K562 treated with DMSO at 1 percent for 48 hours (cell line): ENCODE data around the gene KAT7. TPM values are rescaled to one million over a fixed set of nuclear protein-coding genes. Genes with fewer than 3 reads are reported as not detected.

Source experiments
- total RNA-seq: library from RNA; unstranded; fragments of 300-600 nt; gene quantifications from 2 replicates; pipeline ENCODE4 v1.2.3, GENCODE V29; 2022; ENCODE audit warnings: low replicate concordance; ENCODE audit errors: extremely low read depth

The KAT7 gene
- total RNA-seq = not detected in 2 replicates

GRCh38 chr17:49788478-49789242, at the start of gene KAT7:
Gene KAT7 (plus strand): TSS chr17:49788681. CDS start chr17:49788835, 154 bp downstream.

GRCh38 chr17:49763735-49764558, 24.5 kb upstream of the KAT7 start, which contains the start of gene FAM117A:
Gene FAM117A (minus strand): TSS chr17:49764131. CDS start chr17:49764087, 44 bp downstream.

GRCh38 chr17:49848019-49848473, 59.6 kb downstream of the KAT7 start, which contains the start of gene TAC4:
Gene TAC4 (minus strand): TSS chr17:49848069. CDS start chr17:49848017, 52 bp downstream.

Other genes with a start within 250 kb of the KAT7 start
- not detected in 2 replicates for gene NXPH3, start 212.8 kb upstream of the KAT7 start, total RNA-seq
- gene SPOP, start 110.6 kb upstream of the KAT7 start, total RNA-seq = 140 TPM in 1 of 2 replicates, not detected in the other
- not detected in 2 replicates for gene SLC35B1, start 80.7 kb upstream of the KAT7 start, total RNA-seq
- gene FAM117A, start 24.6 kb upstream of the KAT7 start, total RNA-seq = not detected in 2 replicates
- gene TAC4, start 59.4 kb downstream of the KAT7 start, total RNA-seq = not detected in 2 replicates
- gene DLX4, start 180.5 kb downstream of the KAT7 start, total RNA-seq = not detected in 2 replicates
- gene DLX3, start 206.5 kb downstream of the KAT7 start, total RNA-seq = not detected in 2 replicates